HG03196 (cell line): ENCODE data around the gene ARMC9.
"Not testable (repeated sequence)": the region's sequence is repeated elsewhere in the genome, so short reads cannot be mapped to it uniquely, and the experiment has no call there.

Experiments used
- ATAC-seq: cut with Tn5 transposase; IDR thresholded peaks from one replicate; pipeline ENCODE4 v1.9.1; 2021; ENCODE audit not compliant: unreplicated experiment

ARMC9 gene

GRCh38 chr2:231395188-231396057 lies 197.0 kb downstream of the ARMC9 start, which contains the start of gene B3GNT7:
B3GNT7 (plus strand) TSS chr2:231395710; CDS start chr2:231395804, 94 bp downstream.
- ATAC-seq = no peak

DNA sequence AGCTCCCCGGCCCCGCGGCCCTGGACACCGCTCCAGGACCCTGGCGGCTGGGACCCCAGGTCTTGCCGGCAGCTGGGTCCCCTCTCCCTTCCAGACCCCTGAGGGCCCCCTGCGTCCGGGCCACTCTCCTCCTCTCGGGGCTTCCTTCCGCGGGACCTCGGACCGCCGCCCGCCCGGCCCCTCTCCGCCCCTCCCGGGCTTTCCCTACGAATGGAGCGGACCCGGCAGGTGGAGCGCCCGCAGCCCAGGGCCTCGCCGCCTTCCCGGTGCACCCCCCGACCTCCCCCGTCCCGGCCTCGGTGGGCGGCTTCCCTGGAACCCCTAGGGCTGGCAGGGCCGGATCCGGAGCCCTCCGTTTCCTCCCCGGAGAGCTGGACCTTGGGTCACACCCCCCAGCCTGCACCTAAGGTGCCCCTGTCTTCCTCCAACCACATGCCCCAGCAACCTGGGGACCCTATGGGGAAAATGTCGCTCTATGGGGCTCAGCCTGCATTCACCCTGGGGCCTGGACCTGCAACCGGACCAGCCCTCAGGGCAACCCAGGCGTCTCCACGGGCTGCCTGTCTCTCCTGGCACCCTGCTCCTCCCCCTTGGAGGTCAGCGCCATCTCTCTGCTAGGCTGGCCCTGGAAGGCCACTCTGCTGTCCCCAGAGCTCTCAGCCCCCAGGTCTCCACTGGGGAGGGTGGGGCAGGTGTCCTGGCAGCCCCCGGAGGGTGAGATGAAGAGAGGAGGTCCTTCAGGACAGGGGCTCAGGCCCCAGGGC lies 197.8 kb downstream of the ARMC9 start:
- ATAC-seq = no peak

- no peak for ATAC-seq
Measured at GRCh38 chr2:231397011-231397927, 198.8 kb downstream of the ARMC9 start.

DNA sequence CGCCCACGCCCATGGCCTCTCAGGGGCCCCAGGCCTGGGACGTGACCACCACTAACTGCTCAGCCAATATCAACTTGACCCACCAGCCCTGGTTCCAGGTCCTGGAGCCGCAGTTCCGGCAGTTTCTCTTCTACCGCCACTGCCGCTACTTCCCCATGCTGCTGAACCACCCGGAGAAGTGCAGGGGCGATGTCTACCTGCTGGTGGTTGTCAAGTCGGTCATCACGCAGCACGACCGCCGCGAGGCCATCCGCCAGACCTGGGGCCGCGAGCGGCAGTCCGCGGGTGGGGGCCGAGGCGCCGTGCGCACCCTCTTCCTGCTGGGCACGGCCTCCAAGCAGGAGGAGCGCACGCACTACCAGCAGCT lies 199.5 kb downstream of the ARMC9 start:
- no peak for ATAC-seq

DNA sequence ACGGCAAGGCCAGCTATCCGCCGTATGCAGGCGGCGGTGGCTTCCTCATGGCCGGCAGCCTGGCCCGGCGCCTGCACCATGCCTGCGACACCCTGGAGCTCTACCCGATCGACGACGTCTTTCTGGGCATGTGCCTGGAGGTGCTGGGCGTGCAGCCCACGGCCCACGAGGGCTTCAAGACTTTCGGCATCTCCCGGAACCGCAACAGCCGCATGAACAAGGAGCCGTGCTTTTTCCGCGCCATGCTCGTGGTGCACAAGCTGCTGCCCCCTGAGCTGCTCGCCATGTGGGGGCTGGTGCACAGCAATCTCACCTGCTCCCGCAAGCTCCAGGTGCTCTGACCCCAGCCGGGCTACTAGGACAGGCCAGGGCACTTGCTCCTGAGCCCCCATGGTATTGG lies 200.2 kb downstream of the ARMC9 start:
- ATAC-seq = no peak

DNA sequence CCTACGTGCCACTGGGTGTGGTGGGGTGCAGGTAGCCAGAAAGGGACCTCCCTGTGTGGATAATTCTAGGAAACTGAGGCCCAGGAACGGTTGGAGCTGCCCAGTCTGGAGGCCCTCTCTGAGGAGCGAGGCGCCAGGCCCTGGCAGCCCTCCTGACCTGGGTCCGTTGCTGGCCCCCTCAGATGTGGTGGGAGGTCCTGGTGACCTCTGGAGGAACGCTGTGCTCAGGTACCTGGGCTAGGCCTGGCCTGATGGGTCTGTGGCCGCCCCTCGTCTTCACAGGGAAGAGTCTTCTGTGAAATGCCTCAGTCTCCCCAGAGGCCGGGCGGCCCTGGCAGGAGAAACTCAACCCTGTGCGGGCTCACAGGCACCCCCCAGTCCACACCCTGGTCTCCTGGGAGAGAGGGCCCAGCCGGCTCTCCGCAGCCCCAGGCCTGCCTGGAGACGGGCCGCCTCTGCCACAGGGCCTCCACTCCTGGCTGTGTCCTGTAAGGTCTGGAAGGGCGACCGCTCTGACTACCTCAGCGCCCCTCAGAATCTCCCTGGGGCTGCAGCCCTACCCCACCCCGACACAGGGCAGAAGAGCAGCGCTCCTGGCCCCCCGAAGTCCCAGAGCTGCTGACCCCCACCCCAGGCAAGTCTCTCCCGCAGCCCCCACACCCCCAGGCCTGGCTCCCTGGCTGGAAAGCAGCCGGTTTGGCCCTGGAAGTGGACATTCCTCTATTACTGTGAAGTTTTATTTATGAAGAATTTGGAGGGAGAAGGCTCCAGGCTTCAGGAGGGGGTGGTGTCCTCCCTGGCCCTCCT lies 200.8 kb downstream of the ARMC9 start:
- no peak for ATAC-seq

- no peak for ATAC-seq
Measured at GRCh38 chr2:231399853-231400680, 201.6 kb downstream of the ARMC9 start.

DNA sequence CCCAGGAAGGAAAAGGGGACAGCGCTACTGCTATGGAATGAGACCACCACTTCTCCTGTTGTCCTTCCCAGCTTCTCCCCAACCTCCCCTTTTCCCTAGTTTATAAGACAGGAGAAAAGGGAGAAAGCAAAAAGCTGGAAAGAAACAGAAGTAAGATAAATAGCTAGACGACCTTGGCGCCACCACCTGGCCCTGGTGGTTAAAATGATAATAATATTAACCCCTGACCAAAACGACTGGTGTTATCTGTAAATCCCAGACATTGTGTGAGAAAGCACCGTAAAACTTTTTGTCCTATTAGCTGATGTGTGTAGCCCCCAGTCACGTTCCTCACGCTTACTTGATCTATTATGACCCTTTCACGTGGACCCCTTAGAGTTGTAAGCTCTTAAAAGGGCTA lies 202.2 kb downstream of the ARMC9 start:
- not testable (repeated sequence) for ATAC-seq

GRCh38 chr2:231401101-231401500 lies 202.7 kb downstream of the ARMC9 start:
- ATAC-seq = not testable (repeated sequence)

DNA sequence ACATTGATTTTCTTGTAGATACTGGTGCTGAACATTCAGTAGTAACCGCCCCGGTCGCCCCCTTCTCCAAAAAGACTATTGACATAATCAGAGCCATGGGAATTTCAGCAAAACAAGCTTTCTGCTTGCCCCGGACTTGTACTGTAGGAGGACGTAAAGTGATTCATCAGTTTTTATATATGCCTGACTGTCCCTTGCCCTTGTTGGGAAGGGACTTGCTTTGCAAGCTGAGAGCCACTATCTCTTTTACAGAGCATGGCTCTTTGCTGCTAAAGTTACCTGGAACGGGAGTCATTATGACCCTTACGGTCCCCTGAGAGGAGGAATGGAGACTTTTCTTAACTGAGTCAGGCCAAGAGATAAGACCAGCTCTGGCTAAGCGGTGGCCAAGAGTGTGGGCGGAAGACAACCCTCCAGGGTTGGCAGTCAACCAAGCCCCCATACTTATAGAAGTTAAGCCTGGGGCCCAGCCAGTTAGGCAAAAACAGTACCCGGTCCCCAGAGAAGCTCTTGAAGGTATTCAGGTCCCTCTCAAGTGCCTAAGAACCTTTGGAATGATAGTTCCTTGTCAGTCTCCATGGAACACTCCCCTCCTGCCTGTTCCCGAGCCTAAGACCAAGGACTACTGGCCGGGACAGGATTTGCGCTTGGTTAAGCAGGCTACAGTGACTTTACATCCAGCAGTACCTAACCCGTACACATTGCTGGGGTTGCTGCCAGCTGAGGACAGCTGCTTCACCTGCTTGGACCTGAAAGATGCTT lies 205.2 kb downstream of the ARMC9 start:
- not testable (repeated sequence) for ATAC-seq

DNA sequence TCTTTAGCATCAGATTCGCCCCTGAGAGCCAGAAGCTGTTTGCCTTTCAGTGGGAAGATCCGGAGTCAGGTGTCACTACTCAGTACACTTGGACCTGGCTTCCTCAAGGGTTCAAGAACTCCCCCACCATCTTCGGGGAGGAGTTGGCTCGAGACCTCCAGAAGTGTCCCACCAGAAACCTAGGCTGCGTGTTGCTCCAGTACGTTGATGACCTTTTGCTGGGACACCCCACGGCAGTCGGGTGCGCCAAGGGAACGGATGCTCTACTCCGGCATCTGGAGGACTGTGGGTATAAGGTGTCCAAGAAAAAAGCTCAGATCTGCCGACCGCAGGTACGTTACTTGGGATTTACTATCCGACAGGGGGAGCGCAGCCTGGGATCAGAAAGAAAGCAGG lies 205.8 kb downstream of the ARMC9 start:
- not testable (repeated sequence) for ATAC-seq

GRCh38 chr2:231405601-231406367 lies 207.4 kb downstream of the ARMC9 start:
- ATAC-seq = not testable (repeated sequence)

GRCh38 chr2:231407686-231408085 lies 209.3 kb downstream of the ARMC9 start:
- not testable (repeated sequence) for ATAC-seq

DNA sequence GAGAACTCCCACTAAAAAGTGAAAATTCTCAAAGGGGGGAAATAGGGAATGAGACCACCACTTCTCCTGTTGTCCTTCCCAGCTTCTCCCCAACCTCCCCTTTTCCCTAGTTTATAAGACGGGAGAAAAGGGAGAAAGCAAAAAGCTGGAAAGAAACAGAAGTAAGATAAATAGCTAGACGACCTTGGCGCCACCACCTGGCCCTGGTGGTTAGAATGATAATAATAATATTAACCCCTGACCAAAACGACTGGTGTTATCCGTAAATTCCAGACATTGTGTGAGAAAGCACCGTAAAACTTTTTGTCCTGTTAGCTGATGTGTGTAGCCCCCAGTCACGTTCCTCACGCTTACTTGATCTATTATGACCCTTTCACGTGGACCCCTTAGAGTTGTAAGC lies 209.9 kb downstream of the ARMC9 start:
- not testable (repeated sequence) for ATAC-seq

GRCh38 chr2:231409776-231410175 lies 211.3 kb downstream of the ARMC9 start:
- ATAC-seq = no peak

GRCh38 chr2:231410293-231411004 lies 212.0 kb downstream of the ARMC9 start:
- ATAC-seq = no peak

DNA sequence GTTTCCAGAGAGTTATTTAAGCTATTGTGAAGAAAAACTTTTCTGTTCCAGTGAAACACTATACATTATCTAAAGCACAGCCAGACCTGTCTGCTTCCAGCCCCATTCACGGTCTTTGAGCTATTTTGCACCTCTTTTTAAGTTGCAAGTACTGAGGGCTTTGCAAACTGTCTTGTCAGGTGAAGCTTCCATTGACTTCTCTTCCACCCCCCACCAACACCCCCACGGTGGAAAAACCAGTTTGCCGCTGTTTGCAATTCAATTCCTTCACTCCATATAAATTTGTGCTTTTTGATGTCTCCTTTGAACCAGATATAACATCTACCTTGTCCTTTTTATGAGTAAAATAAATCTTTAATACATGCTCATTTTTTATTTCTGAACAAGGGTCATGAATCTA lies 212.8 kb downstream of the ARMC9 start:
- ATAC-seq = no peak
